Endothelial cell of umbilical vein (primary cell): ENCODE measurements around the gene COL6A3. TPM values are rescaled to one million over a fixed set of nuclear protein-coding genes. Genes with fewer than 3 reads are reported as not detected.

Experiments
- BruUV-seq: library from RNA; stranded (reverse); fragments of 400-500 nt; replicated peaks from 2 replicates; lab custom pipeline; 2021; lab: Mats Ljungman, UMichigan
- CTCF ChIA-PET: fragments of 300-600, 350-600 bp; sonication (Branson Sonifier 250); formaldehyde crosslinking; loops from one replicate; lab custom pipeline; 2021; ENCODE audit warnings: antibody characterized with exemption, inconsistent platforms; lab: Charles Lee
- POLR2A ChIA-PET: fragments of 300-600, 350-600 bp; sonication (Branson Sonifier 250); formaldehyde crosslinking; loops from one replicate; lab custom pipeline; 2021; ENCODE audit warnings: antibody characterized with exemption, inconsistent platforms; lab: Charles Lee
- DNase-seq: peaks from one replicate; pipeline ENCODE4 v3.0.0-alpha.2; 2011; ENCODE audit warnings: low read depth, low spot score
- FAIRE-seq: peaks from 2 replicates; lab custom pipeline; 2011; peaks lifted over from hg19 to GRCh38; lab: Jason Lieb, UNC
- H2AFZ ChIP-seq: 2 replicates; pipeline ENCODE4 v1.6.0; 2012; ENCODE audit warnings: low read depth, low read length, control low read depth, inconsistent platforms
- H3K27ac ChIP-seq: 2 replicates; pipeline ENCODE4 v1.5.1; 2011; ENCODE audit warnings: low read depth, mild to moderate bottlenecking, control low read depth, low read length, moderate library complexity; ENCODE audit not compliant: insufficient read depth
- H3K27me3 ChIP-seq, 2 experiments: 2 replicates each; pipeline versions ENCODE4 v1.6.0 to v1.6.1; 2011; ENCODE audit warnings: low read length in 2 of 2, mixed read lengths in 1 of 2; ENCODE audit not compliant: control insufficient read depth in 2 of 2, insufficient read depth in 2 of 2
- H3K36me3 ChIP-seq, 2 experiments: 2 replicates in 1 of 2; 3 replicates in 1 of 2; pipeline ENCODE4 v1.5.1; 2011; ENCODE audit warnings: low read length in 2 of 2, mild to moderate bottlenecking in 1 of 2, moderate library complexity in 1 of 2; ENCODE audit not compliant: control insufficient read depth in 2 of 2, insufficient read depth in 2 of 2; ENCODE audit errors: extremely low read depth in 1 of 2
- H3K4me1 ChIP-seq: 3 replicates; pipeline ENCODE4 v1.5.1; 2011; ENCODE audit warnings: mild to moderate bottlenecking, low read length; ENCODE audit not compliant: control insufficient read depth, insufficient read depth; ENCODE audit errors: extremely low read depth
- H3K4me2 ChIP-seq: 2 replicates; pipeline ENCODE4 v1.6.1; 2011; ENCODE audit warnings: low read length, control low read depth, mixed read lengths; ENCODE audit not compliant: insufficient read depth
- H3K4me3 ChIP-seq, 3 experiments: fragments of 200-600 bp in 1 of 3; sonication (generic), shearing (Covaris generic) in 1 of 3; replicated peaks in 1 of 3; 2 replicates each; pipeline ENCODE4 v1.5.1; 2011 to 2016; ENCODE audit warnings: control low read depth in 3 of 3, low read length in 3 of 3, mild to moderate bottlenecking in 2 of 3, inconsistent platforms in 1 of 3, low read depth in 1 of 3, moderate library complexity in 1 of 3; ENCODE audit not compliant: insufficient read depth in 1 of 3
- H3K79me2 ChIP-seq: 2 replicates; pipeline ENCODE4 v1.6.0; 2012; ENCODE audit warnings: low read length, inconsistent platforms; ENCODE audit not compliant: control insufficient read depth, insufficient read depth
- H3K9ac ChIP-seq: replicated peaks from 2 replicates; pipeline ENCODE3; 2011; ENCODE audit warnings: low read length, control low read depth; ENCODE audit not compliant: insufficient read depth; ENCODE audit errors: extremely low read depth
- H3K9me1 ChIP-seq: replicated peaks from 3 replicates; pipeline ENCODE4 v1.6.0; 2011; ENCODE audit warnings: mild to moderate bottlenecking, low read length; ENCODE audit not compliant: control insufficient read depth, insufficient read depth; ENCODE audit errors: extremely low read depth
- H3K9me3 ChIP-seq: replicated peaks from 2 replicates; pipeline ENCODE4 v1.5.1; 2012; ENCODE audit warnings: low read length, inconsistent platforms; ENCODE audit not compliant: control insufficient read depth, insufficient read depth
- H4K20me1 ChIP-seq: replicated peaks from 2 replicates; pipeline ENCODE3; 2011; ENCODE audit warnings: mild to moderate bottlenecking, low read length; ENCODE audit not compliant: control insufficient read depth, insufficient read depth; ENCODE audit errors: extremely low read depth
- CTCF ChIP-seq, 2 donors: IDR thresholded peaks; 1 replicate in 1 of 2; 2 replicates in 1 of 2; pipeline ENCODE4 v1.5.1; 2011; ENCODE audit warnings: low read length in 2 of 2, mild to moderate bottlenecking in 2 of 2, moderate library complexity in 2 of 2, control low read depth in 1 of 2, inconsistent platforms in 1 of 2, low read depth in 1 of 2; ENCODE audit not compliant: insufficient read depth in 1 of 2; ENCODE audit errors: extremely low read depth in 1 of 2
- EZH2 ChIP-seq: IDR thresholded peaks from 2 replicates; pipeline ENCODE4 v1.6.1; 2012; ENCODE audit warnings: borderline replicate concordance, low read depth, mild to moderate bottlenecking, moderate library complexity, low read length, inconsistent platforms; ENCODE audit not compliant: severe bottlenecking
- FOS ChIP-seq: IDR thresholded peaks from 2 replicates; pipeline ENCODE4 v1.6.1; 2011; ENCODE audit warnings: mild to moderate bottlenecking, low read length, moderate library complexity, borderline replicate concordance; ENCODE audit not compliant: insufficient read depth
- GATA2 ChIP-seq: IDR thresholded peaks from 2 replicates; pipeline ENCODE4 v1.7.0; 2011; ENCODE audit warnings: low read depth, mild to moderate bottlenecking, moderate library complexity, mixed read lengths, low read length; ENCODE audit not compliant: insufficient read length, insufficient read depth
- JUN ChIP-seq: IDR thresholded peaks from 2 replicates; pipeline ENCODE4 v1.6.1; 2011; ENCODE audit warnings: borderline replicate concordance, low read depth; ENCODE audit not compliant: insufficient read length, insufficient read depth
- MYC ChIP-seq: IDR thresholded peaks from one replicate; pipeline ENCODE4 v1.6.1; 2011; ENCODE audit warnings: mild to moderate bottlenecking, low read depth, low read length
- POLR2A ChIP-seq: IDR thresholded peaks from 2 replicates; pipeline ENCODE4 v1.6.1; 2012; ENCODE audit warnings: low read depth, mild to moderate bottlenecking, control low read depth, low read length
- POLR2AphosphoS5 ChIP-seq: IDR thresholded peaks from 2 replicates; pipeline ENCODE4 v1.6.1; 2012; ENCODE audit warnings: low read depth, mild to moderate bottlenecking, control low read depth, low read length, moderate library complexity; ENCODE audit not compliant: insufficient read depth
- dilution Hi-C: fragments of 300-500 bp; cut with MboI; formaldehyde crosslinking; loops from one replicate; pipeline ENCODE4 v1.15.0; 2019; ENCODE audit warnings: low sequenced_read_pairs; ENCODE audit not compliant: extremely low pct_ligation_motif_present
- intact Hi-C: fragments of 100-400 bp; cut with micrococcal nuclease; formaldehyde crosslinking; loops from one replicate; pipeline ENCODE4 v1.10.0; 2022
- polyA plus RNA-seq, 4 experiments: library from polyadenylated mRNA; depleted of rRNA in 3 of 4; stranded (reverse) in 3 of 4; unstranded in 1 of 4; fragments of >200 nt; gene quantifications; 2 replicates each; pipeline versions ENCODE4 v1.2.1 to v1.2.3, GENCODE V29; 2011 to 2012; ENCODE audit warnings: missing spikeins in 1 of 4
- total RNA-seq: library from RNA; stranded (reverse); gene quantifications from 2 replicates; pipeline ENCODE4 v1.2.3, GENCODE V29; 2021
- TF ChIP-seq, protein P1 (sequence below): IDR thresholded peaks from 2 replicates; pipeline ENCODE4 v1.6.1; 2011; ENCODE audit not compliant: insufficient read depth, insufficient read length

COL6A3 gene
- total and polyA plus RNA-seq, 2 donors (not counting 3 experiments of a cell fraction or from before 2014, with no cell fraction given) = 0.03 TPM; not detected in 1

- intact Hi-C loops = no loop called here
- H3K9me1 ChIP-seq = no peaks in the 10 kb centered on the region
- POLR2A ChIA-PET = no interaction called here
- no peaks in the 10 kb centered on the region for H3K79me2 ChIP-seq
- FAIRE-seq (no peak), DNase-seq (no peak)
- TF ChIP-seq MYC (no peak), CTCF (IDR thresholded peaks at IDR 0.05; ENCODE audit: extremely low read depth in 1 of 2, insufficient read depth in 1 of 2, low read depth in 1 of 2, low read length in 2 of 2) (no peak), POLR2AphosphoS5 (no peak), EZH2 (no peak), GATA2 (no peak), POLR2A (no peak), FOS (no peak), JUN (no peak)
- TF ChIP-seq, protein P1, sequence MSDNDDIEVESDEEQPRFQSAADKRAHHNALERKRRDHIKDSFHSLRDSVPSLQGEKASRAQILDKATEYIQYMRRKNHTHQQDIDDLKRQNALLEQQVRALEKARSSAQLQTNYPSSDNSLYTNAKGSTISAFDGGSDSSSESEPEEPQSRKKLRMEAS = no peak
- no TSS peak for BruUV-seq
- H3K4me2 ChIP-seq = no peak overlapping the region
- CTCF ChIA-PET = no interaction called here
- peaks cover 24% of the 10 kb centered on the region for H3K4me1 ChIP-seq
- no peak overlapping the region for H2AFZ ChIP-seq
- no peaks in the 10 kb centered on the region for H4K20me1 ChIP-seq
- dilution Hi-C loops = no loop called here
- H3K9ac ChIP-seq = no peak overlapping the region
- H3K4me3 ChIP-seq = no peak overlapping the region
- H3K27me3 ChIP-seq = peaks cover 1 to 2% of the 10 kb centered on the region in 2 experiments
- H3K27ac ChIP-seq = no peak overlapping the region
- no peaks in the 10 kb centered on the region for H3K9me3 ChIP-seq
- no peaks in the 10 kb centered on the region for H3K36me3 ChIP-seq
Observed at GRCh38 chr2:237289139-237289538, 124.8 kb downstream of the COL6A3 start.
